HG03558 (cell line): ENCODE measurements around the gene ANKH.

Experiments
- ATAC-seq: cut with Tn5 transposase; IDR thresholded peaks from one replicate; pipeline ENCODE4 v1.9.1; 2021; ENCODE audit warnings: moderate number of reproducible peaks; ENCODE audit not compliant: unreplicated experiment; ENCODE audit errors: extremely low read depth

ANKH gene

GRCh38 chr5:14768508-14769365 is 102.8 kb downstream of the ANKH start:
- ATAC-seq, result no peak

- ATAC-seq, result no peak
Measured at GRCh38 chr5:14767735-14768507, 103.7 kb downstream of the ANKH start.

- ATAC-seq, result no peak
Measured at GRCh38 chr5:14767053-14767452, 104.5 kb downstream of the ANKH start.

- ATAC-seq, result no peak
Measured at GRCh38 chr5:14766584-14766983, 105.0 kb downstream of the ANKH start.

GRCh38 chr5:14765587-14765986 is 106.0 kb downstream of the ANKH start:
- ATAC-seq, result no peak

GRCh38 chr5:14762549-14763216 is 108.9 kb downstream of the ANKH start:
- ATAC-seq, result no peak

GRCh38 chr5:14760548-14761002 is 111.0 kb downstream of the ANKH start:
- ATAC-seq, result no peak

- no peak for ATAC-seq
Measured at GRCh38 chr5:14759744-14760547, 111.6 kb downstream of the ANKH start.

GRCh38 chr5:14757850-14758249 is 113.7 kb downstream of the ANKH start:
- no peak for ATAC-seq

GRCh38 chr5:14756478-14756877 is 115.1 kb downstream of the ANKH start:
- ATAC-seq, result no peak

- ATAC-seq, result no peak
Measured at GRCh38 chr5:14753947-14754346, 117.6 kb downstream of the ANKH start.

GRCh38 chr5:14753292-14753691 is 118.3 kb downstream of the ANKH start:
- no peak for ATAC-seq

- ATAC-seq, result no peak
Measured at GRCh38 chr5:14752497-14753071, 119.0 kb downstream of the ANKH start.

- ATAC-seq, result no peak
Measured at GRCh38 chr5:14750712-14751111, 120.9 kb downstream of the ANKH start.

GRCh38 chr5:14749579-14750101 is 121.9 kb downstream of the ANKH start:
- no peak for ATAC-seq

GRCh38 chr5:14748180-14748900 is 123.2 kb downstream of the ANKH start:
- no peak for ATAC-seq

- ATAC-seq, result no peak
Measured at GRCh38 chr5:14745753-14746152, 125.8 kb downstream of the ANKH start.

GRCh38 chr5:14745188-14745563 is 126.4 kb downstream of the ANKH start:
- no peak for ATAC-seq
